Activated T-helper 1 cell treated with anti-CD3 and anti-CD28 coated beads, Interleukin-12 subunit alpha, Interleukin-12 subunit beta, Interleukin-2, Interleukin-4 antibody, amounts not matched to agents 30 ng/mL and 10 ng/mL and 1 ng/mL, durations not matched to agents 14 hours and 24 hours and 36 hours (primary cell): ENCODE data around the gene DMRT3. TPM values are rescaled to one million over a fixed set of nuclear protein-coding genes. Genes with fewer than 3 reads are reported as not detected.

ENCODE experiments used
- DNase-seq: peaks from one replicate; pipeline ENCODE4 v3.0.0; 2021; ENCODE audit warnings: low spot score
- H3K27ac Mint-ChIP-seq: one replicate; pipeline ENCODE4 v1.8.0; 2021; ENCODE audit warnings: mild to moderate bottlenecking, mixed read lengths
- H3K27me3 Mint-ChIP-seq: one replicate; pipeline ENCODE4 v1.8.0; 2022; ENCODE audit warnings: mild to moderate bottlenecking, moderate library complexity, mixed read lengths; ENCODE audit not compliant: insufficient read depth
- H3K36me3 Mint-ChIP-seq: one replicate; pipeline ENCODE4 v1.8.0; 2021; ENCODE audit warnings: low read depth, mixed read lengths
- H3K4me1 Mint-ChIP-seq: one replicate; pipeline ENCODE4 v1.8.0; 2021; ENCODE audit warnings: low read depth, mixed read lengths
- H3K4me3 Mint-ChIP-seq: one replicate; pipeline ENCODE4 v1.8.0; 2021; ENCODE audit warnings: mild to moderate bottlenecking, moderate library complexity, mixed read lengths
- H3K9me3 Mint-ChIP-seq: one replicate; pipeline ENCODE4 v1.8.0; 2021; ENCODE audit warnings: mixed read lengths
- intact Hi-C: fragments of 100-400 bp; cut with micrococcal nuclease; formaldehyde crosslinking; loops from one replicate; pipeline ENCODE4 v1.15.1; 2024
- total RNA-seq: library from RNA; stranded (reverse); gene quantifications from 2 replicates; pipeline ENCODE4 v1.2.3, GENCODE V29; 2022

DMRT3 gene
- total RNA-seq, 1 donor from 2014 or later: not detected

- H3K4me1 Mint-ChIP-seq: peaks cover 7% of the 10 kb centered on the region
- no peak overlapping the region for H3K4me3 Mint-ChIP-seq
- H3K36me3 Mint-ChIP-seq: peaks cover 6% of the 10 kb centered on the region
- intact Hi-C loops: no loop called here
- peak overlapping the region; percentile 66 for H3K27ac Mint-ChIP-seq
- DNase-seq: no peak
- H3K9me3 Mint-ChIP-seq: no peaks in the 10 kb centered on the region
- peaks cover 75% of the 10 kb centered on the region for H3K27me3 Mint-ChIP-seq
These were observed 2.1 kb upstream of the DMRT3 start for GRCh38 chr9:974031-974995.

DNA sequence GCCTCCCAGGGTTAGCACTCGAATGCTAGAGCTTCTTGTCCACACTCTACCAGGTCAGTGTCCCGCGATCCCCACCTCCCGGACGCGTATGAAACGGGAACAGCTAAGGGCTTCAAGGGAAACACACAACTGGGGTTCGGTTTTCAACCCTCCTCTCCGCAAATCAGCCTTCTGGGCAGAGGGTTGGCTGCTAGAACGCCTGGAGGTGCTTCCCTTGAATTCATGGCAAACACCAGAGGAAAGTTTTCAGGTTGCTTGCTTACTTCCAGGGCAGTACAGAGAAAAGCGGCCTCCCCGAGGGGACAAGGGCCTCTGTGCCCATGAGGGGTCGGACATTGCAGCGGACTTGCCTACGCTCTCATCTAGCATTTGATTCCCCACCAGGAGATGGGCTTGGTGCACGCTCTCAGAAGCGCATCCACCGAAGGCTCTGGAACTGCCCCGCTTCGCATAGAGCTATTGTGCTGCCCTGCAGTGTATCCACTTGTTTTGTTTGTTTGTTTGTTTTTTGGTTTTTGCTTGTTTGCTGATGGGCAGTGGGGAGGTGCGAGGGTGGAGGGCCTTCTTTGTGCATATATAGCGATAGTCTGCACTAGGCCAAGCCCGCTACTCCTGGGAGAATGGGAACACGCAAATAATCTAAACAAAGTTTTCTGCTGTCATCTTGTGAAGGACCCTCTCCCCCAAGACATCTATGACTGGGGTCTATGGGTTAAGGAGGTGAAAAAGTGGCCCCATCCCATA, 1.3 kb upstream of the DMRT3 start:
- peaks cover 6% of the 10 kb centered on the region for H3K36me3 Mint-ChIP-seq
- H3K9me3 Mint-ChIP-seq: no peaks in the 10 kb centered on the region
- H3K27me3 Mint-ChIP-seq: peaks cover 80% of the 10 kb centered on the region
- no peak for DNase-seq
- no peak overlapping the region for H3K4me3 Mint-ChIP-seq
- H3K27ac Mint-ChIP-seq: peak overlapping the region; percentile 71
- intact Hi-C loops: no loop called here
- peaks cover 7% of the 10 kb centered on the region for H3K4me1 Mint-ChIP-seq

- H3K27ac Mint-ChIP-seq: peak overlapping the region; percentile 71
- intact Hi-C loops: no loop called here
- H3K4me3 Mint-ChIP-seq: no peak overlapping the region
These were observed 656 bp upstream of the DMRT3 start for GRCh38 chr9:975740-976257.

DNA sequence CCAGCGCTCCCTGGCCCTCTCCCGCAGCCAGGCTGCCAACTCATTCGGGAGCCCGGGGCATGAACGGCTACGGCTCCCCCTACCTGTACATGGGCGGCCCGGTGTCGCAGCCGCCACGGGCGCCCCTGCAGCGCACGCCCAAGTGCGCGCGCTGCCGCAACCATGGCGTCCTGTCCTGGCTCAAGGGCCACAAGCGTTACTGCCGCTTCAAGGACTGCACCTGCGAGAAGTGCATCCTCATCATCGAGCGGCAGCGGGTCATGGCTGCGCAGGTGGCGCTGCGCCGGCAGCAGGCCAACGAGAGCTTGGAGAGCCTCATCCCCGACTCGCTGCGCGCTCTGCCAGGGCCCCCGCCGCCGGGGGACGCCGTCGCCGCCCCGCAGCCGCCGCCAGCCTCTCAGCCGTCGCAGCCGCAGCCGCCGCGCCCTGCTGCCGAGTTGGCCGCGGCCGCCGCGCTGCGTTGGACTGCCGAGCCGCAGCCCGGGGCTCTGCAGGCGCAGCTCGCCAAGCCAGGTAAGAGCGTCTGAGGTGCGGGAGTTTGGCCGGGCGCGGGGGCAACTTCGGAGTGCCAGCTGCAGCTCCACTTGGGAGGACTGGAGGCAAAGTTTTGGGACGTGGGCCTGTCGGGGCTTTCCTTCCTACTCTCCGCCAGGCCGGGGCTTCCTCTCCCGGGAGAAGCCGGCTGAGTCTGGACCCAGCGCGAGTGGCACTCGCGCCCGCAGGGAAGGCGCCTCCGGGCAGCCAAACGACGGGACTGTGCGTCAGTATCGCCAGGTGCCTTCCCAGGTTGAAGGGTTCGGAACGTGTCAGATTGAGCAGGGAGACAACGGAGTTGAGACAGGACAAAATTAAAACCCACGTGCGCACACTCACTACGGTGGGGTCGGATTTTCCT, 735 bp downstream of the DMRT3 start:
- H3K9me3 Mint-ChIP-seq: no peaks in the 10 kb centered on the region
- no peak overlapping the region for H3K4me3 Mint-ChIP-seq
- DNase-seq: no peak
- peaks cover 7% of the 10 kb centered on the region for H3K4me1 Mint-ChIP-seq
- H3K36me3 Mint-ChIP-seq: peaks cover 6% of the 10 kb centered on the region
- no peak overlapping the region for H3K27ac Mint-ChIP-seq
- intact Hi-C loops: no loop called here
- H3K27me3 Mint-ChIP-seq: peaks cover 85% of the 10 kb centered on the region

More at GRCh38 chr9:975740-976257, 656 bp upstream of the DMRT3 start:
- H3K36me3 Mint-ChIP-seq: peaks cover 6% of the 10 kb centered on the region
- peaks cover 79% of the 10 kb centered on the region for H3K27me3 Mint-ChIP-seq
- no peak for DNase-seq
- H3K4me1 Mint-ChIP-seq: peaks cover 7% of the 10 kb centered on the region
- no peaks in the 10 kb centered on the region for H3K9me3 Mint-ChIP-seq

DNA sequence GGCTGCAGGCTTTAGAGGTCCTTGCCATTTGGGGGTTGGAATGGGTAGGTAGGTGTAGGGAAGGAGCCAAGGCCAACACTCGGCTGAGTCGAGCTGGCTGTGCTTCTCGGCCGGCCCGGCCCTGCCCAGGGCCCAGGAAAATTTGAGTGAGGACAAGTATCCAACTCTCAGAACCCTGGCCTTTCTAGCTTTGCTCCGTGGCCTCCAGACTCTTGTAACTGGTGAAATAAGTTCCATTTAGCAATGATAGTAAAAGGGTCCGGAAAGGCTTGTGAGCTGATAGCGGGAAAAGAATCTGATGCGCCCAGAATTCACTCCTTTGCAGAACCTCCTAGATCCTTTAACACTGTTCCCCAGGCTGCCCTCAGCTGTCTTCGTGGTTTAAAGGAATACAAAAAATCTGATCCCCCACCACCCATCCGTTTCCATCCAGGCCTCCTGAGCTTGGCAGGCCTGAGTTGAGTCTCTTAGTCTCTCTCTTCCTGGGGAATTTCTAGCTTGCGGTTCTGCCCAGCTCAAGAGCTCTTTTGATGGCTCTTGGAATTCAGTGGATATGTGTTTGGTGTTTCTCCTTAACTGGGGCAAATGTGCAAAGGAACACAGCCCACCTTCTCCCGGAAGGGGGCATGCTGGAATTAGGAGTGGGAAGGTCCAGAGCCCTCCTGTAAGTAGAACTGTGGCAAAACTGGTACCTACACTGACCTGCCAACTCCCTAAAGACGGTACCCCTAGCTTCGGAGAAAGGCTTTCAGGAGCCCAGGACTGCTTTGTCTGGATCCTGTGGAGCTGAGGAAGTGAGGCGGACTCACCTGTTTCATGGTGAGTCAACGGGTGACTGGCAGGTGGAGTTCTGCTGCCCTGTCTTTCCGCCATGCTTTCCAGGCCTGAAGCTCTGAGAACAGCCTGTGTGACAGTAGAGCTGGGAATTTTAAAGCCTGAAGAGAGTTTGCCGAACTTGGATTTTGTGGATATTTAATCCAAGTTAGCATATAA, 1.7 kb downstream of the DMRT3 start:
- Mint-ChIP-seq H3K4me3 (no peak overlapping the region), H3K27ac (peak overlapping the region; percentile 57), H3K27me3 (peaks cover 88% of the 10 kb centered on the region), H3K4me1 (peaks cover 7% of the 10 kb centered on the region), H3K36me3 (peaks cover 6% of the 10 kb centered on the region), H3K9me3 (no peaks in the 10 kb centered on the region)
- no peak for DNase-seq
- intact Hi-C loops: no loop called here

- H3K36me3 Mint-ChIP-seq: no peaks in the 10 kb centered on the region
- no peaks in the 10 kb centered on the region for H3K9me3 Mint-ChIP-seq
- H3K4me1 Mint-ChIP-seq: no peaks in the 10 kb centered on the region
- H3K27ac Mint-ChIP-seq: no peak overlapping the region
- peaks cover 87% of the 10 kb centered on the region for H3K27me3 Mint-ChIP-seq
- H3K4me3 Mint-ChIP-seq: no peak overlapping the region
- intact Hi-C loops: loop anchor here (1.0 kb wide), 1 partner anchor 15 kb away; no protein-coding TSS in a partner anchor
- DNase-seq: no peak
These were observed 3.5 kb downstream of the DMRT3 start for GRCh38 chr9:979983-980382.

DNA sequence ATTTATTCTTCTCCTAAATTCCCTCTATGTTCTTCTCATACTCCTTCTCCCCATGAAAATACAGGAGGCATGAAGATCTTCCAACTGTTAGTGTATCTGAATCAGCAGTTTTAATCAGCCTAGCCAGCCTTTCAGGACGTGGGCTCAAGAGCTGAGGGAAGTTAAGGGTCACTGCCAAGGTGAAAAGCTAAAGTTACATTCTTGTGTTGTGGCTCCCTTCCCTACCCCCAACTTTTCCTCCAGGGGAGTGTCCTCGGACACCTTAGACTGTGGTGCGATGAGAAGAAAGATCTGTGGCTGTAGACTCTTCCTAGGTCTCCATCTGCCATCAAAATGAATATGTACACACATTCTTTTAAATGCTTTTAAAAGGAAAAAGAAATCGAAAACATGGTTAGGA, 4.2 kb downstream of the DMRT3 start:
- Mint-ChIP-seq H3K4me1 (no peaks in the 10 kb centered on the region), H3K27me3 (peaks cover 80% of the 10 kb centered on the region), H3K4me3 (no peak overlapping the region), H3K9me3 (no peaks in the 10 kb centered on the region), H3K36me3 (no peaks in the 10 kb centered on the region), H3K27ac (no peak overlapping the region)
- intact Hi-C loops: no loop called here
- no peak for DNase-seq

- Mint-ChIP-seq H3K4me1 (no peaks in the 10 kb centered on the region), H3K27me3 (peaks cover 79% of the 10 kb centered on the region), H3K27ac (no peak overlapping the region), H3K9me3 (no peaks in the 10 kb centered on the region), H3K36me3 (no peaks in the 10 kb centered on the region), H3K4me3 (no peak overlapping the region)
- DNase-seq: no peak
- intact Hi-C loops: no loop called here
These were observed 5.0 kb downstream of the DMRT3 start for GRCh38 chr9:981491-981898.

DNA sequence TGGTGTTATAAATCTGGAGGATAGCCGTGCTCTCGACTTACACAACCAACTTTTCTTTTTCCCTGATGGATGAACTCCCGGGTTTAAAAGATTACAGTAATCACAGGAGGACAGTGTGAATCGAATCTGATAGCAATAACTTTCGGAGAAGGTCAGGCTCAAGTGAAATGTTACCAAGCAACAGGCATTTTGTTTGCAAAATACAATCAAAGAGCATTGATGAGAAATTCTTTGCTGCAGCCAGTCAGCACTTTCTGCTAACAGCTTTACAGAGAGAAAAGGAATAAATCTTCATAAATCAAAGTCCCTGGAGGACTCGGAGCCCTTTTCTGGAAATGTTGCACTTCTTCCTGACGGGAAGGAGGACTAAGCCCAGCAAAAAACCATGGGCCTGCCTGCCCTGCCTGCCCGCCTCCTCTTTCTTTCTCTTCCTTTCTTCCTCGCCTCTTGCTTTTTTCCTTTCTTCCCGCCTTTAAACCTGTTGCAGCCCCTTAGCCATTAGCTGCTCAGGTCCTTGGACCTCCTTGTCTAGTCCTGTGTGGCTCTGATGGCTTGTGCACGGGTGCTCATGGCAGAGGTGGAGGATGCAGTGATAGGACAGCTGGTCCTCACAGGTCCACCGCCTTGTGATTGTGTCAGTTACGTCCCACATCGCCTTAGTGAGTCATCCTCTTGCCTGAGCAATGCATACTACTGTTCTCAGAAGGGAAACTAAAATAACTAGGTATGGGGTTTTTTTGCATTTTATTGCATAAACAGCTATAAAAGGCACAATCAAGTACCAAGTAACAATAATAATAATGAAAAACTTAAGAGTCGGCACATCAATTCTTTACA, 6.2 kb downstream of the DMRT3 start:
- no peak overlapping the region for H3K27ac Mint-ChIP-seq
- H3K36me3 Mint-ChIP-seq: no peaks in the 10 kb centered on the region
- no peaks in the 10 kb centered on the region for H3K4me1 Mint-ChIP-seq
- intact Hi-C loops: no loop called here
- no peak for DNase-seq
- H3K4me3 Mint-ChIP-seq: no peak overlapping the region
- H3K27me3 Mint-ChIP-seq: peaks cover 81% of the 10 kb centered on the region
- H3K9me3 Mint-ChIP-seq: no peaks in the 10 kb centered on the region

GRCh38 chr9:994005-994404, 17.6 kb downstream of the DMRT3 start:
- peaks cover 22% of the 10 kb centered on the region for H3K27me3 Mint-ChIP-seq
- H3K4me3 Mint-ChIP-seq: no peak overlapping the region
- H3K27ac Mint-ChIP-seq: no peak overlapping the region
- DNase-seq: no peak
- peaks cover 6% of the 10 kb centered on the region for H3K4me1 Mint-ChIP-seq
- H3K36me3 Mint-ChIP-seq: no peaks in the 10 kb centered on the region
- intact Hi-C loops: no loop called here
- no peaks in the 10 kb centered on the region for H3K9me3 Mint-ChIP-seq

- H3K4me3 Mint-ChIP-seq: no peak overlapping the region
- intact Hi-C loops: loop anchor here (1.0 kb wide), 1 partner anchor 16 kb away; no protein-coding TSS in a partner anchor
- H3K4me1 Mint-ChIP-seq: peaks cover 6% of the 10 kb centered on the region
- H3K27me3 Mint-ChIP-seq: peaks cover 20% of the 10 kb centered on the region
- no peaks in the 10 kb centered on the region for H3K36me3 Mint-ChIP-seq
- no peak for DNase-seq
- H3K27ac Mint-ChIP-seq: no peak overlapping the region
- H3K9me3 Mint-ChIP-seq: no peaks in the 10 kb centered on the region
These were observed 18.7 kb downstream of the DMRT3 start for GRCh38 chr9:995192-995591.
